GM21367 (cell line): Measurements from ENCODE around the gene EEF2K.
"Not testable (repeated sequence)": the region's sequence is repeated elsewhere in the genome, so short reads cannot be mapped to it uniquely, and the experiment has no call there.

ENCODE experiments used
- ATAC-seq: cut with Tn5 transposase; IDR thresholded peaks from one replicate; pipeline ENCODE4 v1.9.1; 2021; ENCODE audit not compliant: unreplicated experiment

The EEF2K gene

GRCh38 chr16:22189473-22190080 lies 16.5 kb upstream of the EEF2K start:
- no peak for ATAC-seq

- peak; percentile 45 for ATAC-seq
Observed at GRCh38 chr16:22190081-22190775, 15.8 kb upstream of the EEF2K start.

- ATAC-seq: peak; percentile 40
Observed at GRCh38 chr16:22190776-22191531, 15.1 kb upstream of the EEF2K start.

- no peak for ATAC-seq
Observed at GRCh38 chr16:22191532-22192260, 14.4 kb upstream of the EEF2K start.

- ATAC-seq: no peak
Observed at GRCh38 chr16:22192261-22193062, 13.6 kb upstream of the EEF2K start.

- no peak for ATAC-seq
Observed at GRCh38 chr16:22193063-22193411, 13.0 kb upstream of the EEF2K start.

- no peak for ATAC-seq
Observed at GRCh38 chr16:22194707-22195444, 11.2 kb upstream of the EEF2K start.

GRCh38 chr16:22195445-22195694 lies 10.7 kb upstream of the EEF2K start:
- ATAC-seq: no peak

- no peak for ATAC-seq
Observed at GRCh38 chr16:22195695-22196558, 10.2 kb upstream of the EEF2K start.

- not testable (repeated sequence) for ATAC-seq
Observed at GRCh38 chr16:22196559-22197168, 9.4 kb upstream of the EEF2K start.

GRCh38 chr16:22198547-22199293 lies 7.4 kb upstream of the EEF2K start:
- ATAC-seq: no peak

- ATAC-seq: no peak
Observed at GRCh38 chr16:22202261-22202637, 3.8 kb upstream of the EEF2K start.

GRCh38 chr16:22203091-22203490 lies 3.0 kb upstream of the EEF2K start:
- ATAC-seq: no peak

GRCh38 chr16:22204091-22204655 lies 1.9 kb upstream of the EEF2K start:
- no peak for ATAC-seq

GRCh38 chr16:22205577-22206012 lies 483 bp upstream of the EEF2K start:
- no peak for ATAC-seq

GRCh38 chr16:22206842-22207714 lies 1.0 kb downstream of the EEF2K start:
- peak; percentile 37 for ATAC-seq
